Panc1 (cell line): ENCODE data around the gene DLGAP4. TPM values are rescaled to one million over a fixed set of nuclear protein-coding genes. Genes with fewer than 3 reads are reported as not detected.

Source experiments
- ATAC-seq: fragments of 200-7000 bp; cut with Tn5 transposase; 2 replicates; pipeline ENCODE4 v1.9.1; 2020; ENCODE audit warnings: mild to moderate bottlenecking, moderate library complexity
- BruUV-seq: library from RNA; stranded (reverse); fragments of 400-500 nt; replicated peaks from 2 replicates; lab custom pipeline; 2021; lab: Mats Ljungman, UMichigan
- CTCF ChIA-PET: fragments of 300-600 bp; sonication (Branson Sonifier 250); formaldehyde crosslinking; loops from one replicate; lab custom pipeline; 2022; ENCODE audit warnings: antibody characterized with exemption; lab: Charles Lee
- POLR2A ChIA-PET: fragments of 300-600 bp; sonication (Branson Sonifier 250); formaldehyde crosslinking; loops from one replicate; lab custom pipeline; 2022; ENCODE audit warnings: antibody characterized with exemption; lab: Charles Lee
- DNase-seq: peaks from one replicate; pipeline ENCODE4 v3.0.0-alpha.2; 2010; ENCODE audit warnings: low read depth, low spot score
- H3K27ac ChIP-seq: 2 replicates; pipeline ENCODE4 v1.5.1; 2011; ENCODE audit warnings: mild to moderate bottlenecking, low read length, inconsistent platforms
- H3K27me3 ChIP-seq: fragments of 200-500 bp; sonication (Bioruptor generic); 2 replicates; pipeline ENCODE4 v1.6.0; 2014; ENCODE audit warnings: low read length, inconsistent platforms; ENCODE audit not compliant: control insufficient read depth, insufficient read depth
- H3K36me3 ChIP-seq: fragments of 200-500 bp; sonication (Bioruptor generic); 2 replicates; pipeline ENCODE4 v1.5.1; 2014; ENCODE audit warnings: inconsistent platforms, mild to moderate bottlenecking, low read length, moderate library complexity; ENCODE audit not compliant: control insufficient read depth, insufficient read depth
- H3K4me1 ChIP-seq: 2 replicates; pipeline ENCODE4 v1.5.1; 2011; ENCODE audit warnings: inconsistent platforms, mild to moderate bottlenecking, low read length, moderate library complexity; ENCODE audit not compliant: control insufficient read depth, insufficient read depth
- H3K4me3 ChIP-seq, 2 experiments: 2 replicates each; pipeline ENCODE4 v1.5.1; 2011 to 2012; ENCODE audit warnings: low read depth in 2 of 2, low read length in 2 of 2, mild to moderate bottlenecking in 2 of 2, inconsistent platforms in 1 of 2, moderate library complexity in 1 of 2
- H3K9me3 ChIP-seq: fragments of 200-500 bp; sonication (Bioruptor generic); 2 replicates; pipeline ENCODE4 v1.5.1; 2014; ENCODE audit warnings: low read depth, mild to moderate bottlenecking, inconsistent platforms, low read length, moderate library complexity; ENCODE audit not compliant: control insufficient read depth, insufficient read depth
- CTCF ChIP-seq: fragments of 450-650 bp; IDR thresholded peaks from 2 replicates; pipeline ENCODE4 v1.5.1; 2017; ENCODE audit warnings: mild to moderate bottlenecking
- POLR2AphosphoS5 ChIP-seq: IDR thresholded peaks from 2 replicates; pipeline ENCODE4 v1.6.1; 2012; ENCODE audit warnings: mild to moderate bottlenecking, low read depth, low read length, moderate library complexity
- SIN3A ChIP-seq: IDR thresholded peaks from 2 replicates; pipeline ENCODE4 v1.6.1; 2012; ENCODE audit warnings: low read depth, mild to moderate bottlenecking, low read length, moderate library complexity, borderline replicate concordance; ENCODE audit not compliant: insufficient read depth
- TCF7L2 ChIP-seq: IDR thresholded peaks from 2 replicates; pipeline ENCODE4 v1.6.1; 2011; ENCODE audit warnings: mild to moderate bottlenecking, low read depth, low read length, inconsistent platforms
- in situ Hi-C: cut with HindIII; loops from 2 replicates; pipeline ENCODE4 v1.10.0; 2016; ENCODE audit warnings: low sequenced_read_pairs, low pct_unique_long_range_greater_than_20kb
- intact Hi-C: fragments of 100-400 bp; cut with micrococcal nuclease; formaldehyde crosslinking; loops from one replicate; pipeline ENCODE4 v1.10.0; 2022; ENCODE audit not compliant: unreplicated experiment
- total RNA-seq: library from RNA; stranded (reverse); gene quantifications from one replicate; pipeline ENCODE4 v1.2.1, GENCODE V29; 2021; ENCODE audit not compliant: unreplicated experiment
- TF ChIP-seq, protein P1 (sequence below), 2 experiments: IDR thresholded peaks; 2 replicates each; pipeline ENCODE4 v1.6.1; 2011 to 2012; ENCODE audit warnings: low read depth in 2 of 2, control low read depth in 1 of 2, low read length in 1 of 2, mild to moderate bottlenecking in 1 of 2, moderate library complexity in 1 of 2; ENCODE audit not compliant: insufficient read depth in 1 of 2

Gene DLGAP4
- total RNA-seq, 1 experiment from 2014 or later: 52.5 TPM

DNA sequence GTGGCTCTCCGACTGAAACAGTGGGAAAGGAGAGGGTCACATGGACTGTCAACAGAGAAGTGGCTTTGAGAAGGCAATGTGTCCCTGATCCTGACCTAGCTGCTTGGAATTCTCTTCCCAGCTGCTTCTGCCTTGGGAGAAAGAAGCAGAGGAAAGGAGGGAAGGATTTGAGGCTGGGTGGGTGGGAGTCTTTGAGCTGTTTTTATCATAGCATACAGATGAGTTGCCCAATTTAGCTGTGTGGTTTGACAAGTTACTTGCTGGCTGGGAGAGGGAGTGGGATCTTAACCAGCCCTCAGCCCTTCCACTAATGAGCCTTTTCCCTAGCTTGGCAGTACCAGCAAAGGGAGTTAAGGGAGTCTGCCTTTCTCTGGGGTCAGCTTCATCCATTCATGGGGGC is 184.1 kb downstream of the DLGAP4 start:
- POLR2A ChIA-PET: no interaction called here
- H3K27me3 ChIP-seq: no peaks in the 10 kb centered on the region
- intact Hi-C loops: no loop called here
- H3K27ac ChIP-seq: no peak overlapping the region
- TF ChIP-seq SIN3A: no peak
- TF ChIP-seq CTCF: no peak
- no peak for TF ChIP-seq TCF7L2
- TF ChIP-seq, protein P1, sequence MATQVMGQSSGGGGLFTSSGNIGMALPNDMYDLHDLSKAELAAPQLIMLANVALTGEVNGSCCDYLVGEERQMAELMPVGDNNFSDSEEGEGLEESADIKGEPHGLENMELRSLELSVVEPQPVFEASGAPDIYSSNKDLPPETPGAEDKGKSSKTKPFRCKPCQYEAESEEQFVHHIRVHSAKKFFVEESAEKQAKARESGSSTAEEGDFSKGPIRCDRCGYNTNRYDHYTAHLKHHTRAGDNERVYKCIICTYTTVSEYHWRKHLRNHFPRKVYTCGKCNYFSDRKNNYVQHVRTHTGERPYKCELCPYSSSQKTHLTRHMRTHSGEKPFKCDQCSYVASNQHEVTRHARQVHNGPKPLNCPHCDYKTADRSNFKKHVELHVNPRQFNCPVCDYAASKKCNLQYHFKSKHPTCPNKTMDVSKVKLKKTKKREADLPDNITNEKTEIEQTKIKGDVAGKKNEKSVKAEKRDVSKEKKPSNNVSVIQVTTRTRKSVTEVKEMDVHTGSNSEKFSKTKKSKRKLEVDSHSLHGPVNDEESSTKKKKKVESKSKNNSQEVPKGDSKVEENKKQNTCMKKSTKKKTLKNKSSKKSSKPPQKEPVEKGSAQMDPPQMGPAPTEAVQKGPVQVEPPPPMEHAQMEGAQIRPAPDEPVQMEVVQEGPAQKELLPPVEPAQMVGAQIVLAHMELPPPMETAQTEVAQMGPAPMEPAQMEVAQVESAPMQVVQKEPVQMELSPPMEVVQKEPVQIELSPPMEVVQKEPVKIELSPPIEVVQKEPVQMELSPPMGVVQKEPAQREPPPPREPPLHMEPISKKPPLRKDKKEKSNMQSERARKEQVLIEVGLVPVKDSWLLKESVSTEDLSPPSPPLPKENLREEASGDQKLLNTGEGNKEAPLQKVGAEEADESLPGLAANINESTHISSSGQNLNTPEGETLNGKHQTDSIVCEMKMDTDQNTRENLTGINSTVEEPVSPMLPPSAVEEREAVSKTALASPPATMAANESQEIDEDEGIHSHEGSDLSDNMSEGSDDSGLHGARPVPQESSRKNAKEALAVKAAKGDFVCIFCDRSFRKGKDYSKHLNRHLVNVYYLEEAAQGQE (IDR thresholded peaks at IDR 0.05; ENCODE audit: insufficient read depth in 1 of 2, low read depth in 2 of 2, low read length in 1 of 2): no peak
- no peak for TF ChIP-seq POLR2AphosphoS5
- no TSS peak for BruUV-seq
- DNase-seq (no peak), ATAC-seq (no peak)
- in situ Hi-C loops: no loop called here
- H3K36me3 ChIP-seq: no peaks in the 10 kb centered on the region
- H3K9me3 ChIP-seq: no peaks in the 10 kb centered on the region
- H3K4me3 ChIP-seq: no peak overlapping the region
- no peaks in the 10 kb centered on the region for H3K4me1 ChIP-seq
- CTCF ChIA-PET: no interaction called here

DNA sequence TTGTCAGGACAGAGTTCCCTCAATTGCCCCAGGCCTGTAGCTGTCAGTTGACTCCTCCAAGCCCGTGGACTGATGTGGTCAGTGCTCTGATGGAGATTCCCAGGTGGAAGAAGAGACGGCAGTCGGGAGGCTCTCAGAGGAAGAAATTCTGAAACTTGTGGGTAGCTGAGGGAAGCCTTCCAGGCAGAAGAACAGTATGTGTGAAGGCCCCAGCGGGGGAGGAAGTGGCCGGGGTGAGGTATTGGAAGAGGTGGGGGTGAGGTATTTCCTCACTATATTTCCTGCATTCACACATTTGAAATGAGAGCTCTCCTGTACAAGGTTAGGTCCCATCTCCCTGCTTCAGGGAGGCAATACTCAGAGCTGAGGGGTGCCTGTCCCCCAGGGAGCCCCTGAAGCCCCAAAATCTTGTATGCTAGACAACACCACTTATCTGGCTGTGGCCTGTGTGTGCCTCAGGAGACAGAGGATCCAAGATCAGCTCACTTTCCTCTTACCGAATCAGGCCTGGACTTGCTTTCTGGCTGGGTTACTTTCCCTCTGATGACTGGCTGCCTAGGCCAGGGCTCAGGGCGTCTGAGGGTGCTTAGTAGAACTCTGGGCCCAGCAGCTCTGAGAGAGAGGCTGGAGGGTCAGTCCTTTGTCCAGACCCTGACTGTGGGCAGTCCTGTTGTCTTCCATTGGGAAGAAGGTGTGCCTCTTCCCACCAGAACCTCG is 185.9 kb downstream of the DLGAP4 start:
- intact Hi-C loops: no loop called here
- CTCF ChIA-PET: interaction anchor here (0.6 kb wide), 1 partner anchor 71 kb away, joined by 3 read pairs; no protein-coding TSS in a partner anchor

More for the DNA sequence above, 185.9 kb downstream of the DLGAP4 start:
- TF ChIP-seq CTCF (no peak), SIN3A (no peak)
- TF ChIP-seq, protein P1 (IDR thresholded peaks at IDR 0.05; ENCODE audit: insufficient read depth in 1 of 2, low read depth in 2 of 2, low read length in 1 of 2): no peak
- H3K27me3 ChIP-seq: no peaks in the 10 kb centered on the region
- no peak overlapping the region for H3K27ac ChIP-seq
- no peaks in the 10 kb centered on the region for H3K9me3 ChIP-seq
- DNase-seq (no peak), ATAC-seq (no peak)
- POLR2A ChIA-PET: no interaction called here
- in situ Hi-C loops: no loop called here
- BruUV-seq: no TSS peak
- H3K4me1 ChIP-seq: no peaks in the 10 kb centered on the region
- no peaks in the 10 kb centered on the region for H3K36me3 ChIP-seq
- no peak overlapping the region for H3K4me3 ChIP-seq
